Ascending aorta (tissue), 2 donors: ENCODE measurements around the gene SNCAIP. TPM values are rescaled to one million over a fixed set of nuclear protein-coding genes. Genes with fewer than 3 reads are reported as not detected.

ENCODE experiments used
- DNase-seq, 2 donors: peaks; one replicate each; pipeline ENCODE4 v3.0.0-alpha.2; 2019; ENCODE audit warnings: low spot score in 2 of 2
- H3K27ac ChIP-seq, 2 donors: fragments of 200-600 bp; sonication (generic); one replicate each; pipeline ENCODE4 v1.5.1; 2016 to 2017; ENCODE audit warnings: mild to moderate bottlenecking in 1 of 2
- H3K27me3 ChIP-seq: fragments of 200-600 bp; sonication (generic); one replicate; pipeline ENCODE4 v1.5.1; 2017
- H3K36me3 ChIP-seq, 2 donors: fragments of 200-600 bp; sonication (generic); one replicate each; pipeline ENCODE4 v1.5.1; 2016
- H3K4me1 ChIP-seq, 2 donors: fragments of 200-600 bp; sonication (generic); one replicate each; pipeline ENCODE4 v1.5.1; 2016 to 2017; ENCODE audit warnings: mild to moderate bottlenecking in 1 of 2
- H3K4me3 ChIP-seq, 2 donors: fragments of 200-600 bp; sonication (generic); one replicate each; pipeline ENCODE4 v1.5.1; 2016 to 2017; ENCODE audit warnings: mild to moderate bottlenecking in 1 of 2
- H3K9me3 ChIP-seq, 2 donors: fragments of 200-600 bp; sonication (generic); one replicate each; pipeline ENCODE4 v1.5.1; 2016
- intact Hi-C: fragments of 100-400 bp; cut with DNase I; formaldehyde crosslinking; loops from one replicate; pipeline ENCODE4 v1.15.1; 2023
- total RNA-seq: library from RNA; depleted of rRNA; stranded (reverse); fragments of >200 nt; gene quantifications from one replicate; pipeline ENCODE4 v1.1.0, GENCODE V29; 2016
- TF ChIP-seq, protein P1 (sequence below), 3 experiments: fragments of 200-600 bp in 2 of 3; fragments of 450-650 bp in 1 of 3; sonication (generic) in 2 of 3; IDR thresholded peaks; one replicate each; pipeline ENCODE4 v1.5.1; 2016 to 2019; ENCODE audit warnings: antibody characterized with exemption in 3 of 3, mild to moderate bottlenecking in 1 of 3, moderate library complexity in 1 of 3

The SNCAIP gene
- total RNA-seq, 1 donor from 2014 or later: 2.9 TPM

DNA sequence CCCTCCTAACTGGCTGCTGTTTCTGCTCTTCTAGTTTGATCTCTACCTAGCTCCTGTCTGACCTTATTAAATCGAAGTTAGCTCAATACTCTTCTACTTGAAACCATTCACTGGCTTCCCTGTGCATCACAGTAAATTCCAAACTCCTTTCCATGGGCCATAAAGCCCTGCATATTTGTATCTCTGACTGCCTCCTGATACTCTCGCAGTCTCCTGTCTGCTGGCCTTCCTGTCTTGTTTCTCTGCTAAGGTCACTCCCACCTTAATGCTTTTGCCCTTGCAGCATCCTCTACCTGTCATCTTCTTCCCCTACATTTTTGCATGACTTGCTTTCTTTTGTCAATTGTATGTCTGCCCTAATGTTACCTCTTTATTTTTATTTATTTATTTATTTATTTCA, 44.8 kb downstream of the SNCAIP start:
- no peaks in the 10 kb centered on the region for H3K9me3 ChIP-seq
- no peaks in the 10 kb centered on the region for H3K4me1 ChIP-seq
- no peaks in the 10 kb centered on the region for H3K27me3 ChIP-seq
- H3K36me3 ChIP-seq: no peaks in the 10 kb centered on the region
- DNase-seq: no peak
- H3K4me3 ChIP-seq: no peak overlapping the region
- no peak overlapping the region for H3K27ac ChIP-seq
- intact Hi-C loops: no loop called here
- TF ChIP-seq, protein P1, sequence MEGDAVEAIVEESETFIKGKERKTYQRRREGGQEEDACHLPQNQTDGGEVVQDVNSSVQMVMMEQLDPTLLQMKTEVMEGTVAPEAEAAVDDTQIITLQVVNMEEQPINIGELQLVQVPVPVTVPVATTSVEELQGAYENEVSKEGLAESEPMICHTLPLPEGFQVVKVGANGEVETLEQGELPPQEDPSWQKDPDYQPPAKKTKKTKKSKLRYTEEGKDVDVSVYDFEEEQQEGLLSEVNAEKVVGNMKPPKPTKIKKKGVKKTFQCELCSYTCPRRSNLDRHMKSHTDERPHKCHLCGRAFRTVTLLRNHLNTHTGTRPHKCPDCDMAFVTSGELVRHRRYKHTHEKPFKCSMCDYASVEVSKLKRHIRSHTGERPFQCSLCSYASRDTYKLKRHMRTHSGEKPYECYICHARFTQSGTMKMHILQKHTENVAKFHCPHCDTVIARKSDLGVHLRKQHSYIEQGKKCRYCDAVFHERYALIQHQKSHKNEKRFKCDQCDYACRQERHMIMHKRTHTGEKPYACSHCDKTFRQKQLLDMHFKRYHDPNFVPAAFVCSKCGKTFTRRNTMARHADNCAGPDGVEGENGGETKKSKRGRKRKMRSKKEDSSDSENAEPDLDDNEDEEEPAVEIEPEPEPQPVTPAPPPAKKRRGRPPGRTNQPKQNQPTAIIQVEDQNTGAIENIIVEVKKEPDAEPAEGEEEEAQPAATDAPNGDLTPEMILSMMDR (IDR thresholded peaks at IDR 0.05): no peak

DNA sequence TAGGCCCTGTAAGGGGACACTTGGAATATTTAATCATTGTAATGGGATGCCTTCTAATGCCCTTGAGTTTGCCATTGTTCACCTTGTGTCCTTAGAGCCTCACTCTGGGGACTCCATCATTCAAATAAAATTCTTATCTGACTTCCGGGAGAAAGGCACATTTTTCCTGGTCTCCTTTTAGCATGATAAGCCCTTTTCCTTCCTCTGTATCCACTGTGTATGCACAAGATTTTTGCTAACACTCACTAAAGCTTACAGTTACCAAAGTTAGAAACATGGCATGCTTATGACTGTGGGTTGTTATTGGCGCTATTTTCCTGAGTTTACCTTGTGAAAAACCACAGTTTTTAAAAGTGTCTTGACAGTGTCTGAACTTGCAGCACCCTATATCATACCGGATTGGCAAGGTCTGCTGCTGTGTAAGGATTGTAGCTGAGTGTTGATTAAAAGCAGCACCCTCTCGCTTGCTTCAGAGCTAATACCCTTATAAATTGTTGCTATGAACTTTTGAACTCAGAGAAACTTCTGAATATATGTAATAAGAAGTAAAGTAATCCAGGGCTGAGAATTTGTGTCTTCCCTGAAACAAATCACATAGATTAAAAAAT, 46.4 kb downstream of the SNCAIP start:
- intact Hi-C loops: no loop called here
- no peak for DNase-seq
- H3K4me3 ChIP-seq: no peak overlapping the region
- TF ChIP-seq, protein P1 (IDR thresholded peaks at IDR 0.05): no peak
- H3K27ac ChIP-seq: no peak overlapping the region
- no peaks in the 10 kb centered on the region for H3K9me3 ChIP-seq
- no peaks in the 10 kb centered on the region for H3K4me1 ChIP-seq
- H3K27me3 ChIP-seq: no peaks in the 10 kb centered on the region
- H3K36me3 ChIP-seq: no peaks in the 10 kb centered on the region

DNA sequence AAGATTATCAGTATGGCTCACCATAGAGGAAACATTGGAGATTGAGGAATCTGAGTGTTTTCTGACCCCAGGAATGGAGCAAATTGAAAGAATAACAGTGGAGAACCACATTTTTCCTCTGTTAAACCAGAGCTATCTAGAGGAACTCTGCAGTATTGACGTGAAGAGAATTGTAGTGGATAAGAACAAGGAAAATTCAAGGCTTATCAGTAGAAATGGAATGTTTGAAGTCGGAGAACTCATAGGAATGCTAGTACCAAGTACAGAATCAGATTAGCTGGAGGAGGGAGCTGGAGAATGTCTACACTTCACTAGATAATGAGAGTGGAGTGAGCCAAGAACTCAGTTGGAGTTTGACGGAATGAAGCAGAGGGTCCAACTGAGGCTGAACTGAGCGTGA, 50.3 kb downstream of the SNCAIP start:
- no peak overlapping the region for H3K4me3 ChIP-seq
- no peak for DNase-seq
- intact Hi-C loops: no loop called here
- H3K27ac ChIP-seq: no peak overlapping the region
- H3K9me3 ChIP-seq: no peaks in the 10 kb centered on the region
- H3K4me1 ChIP-seq: no peaks in the 10 kb centered on the region
- H3K27me3 ChIP-seq: no peaks in the 10 kb centered on the region
- no peaks in the 10 kb centered on the region for H3K36me3 ChIP-seq
- TF ChIP-seq, protein P1 (IDR thresholded peaks at IDR 0.05): no peak

DNA sequence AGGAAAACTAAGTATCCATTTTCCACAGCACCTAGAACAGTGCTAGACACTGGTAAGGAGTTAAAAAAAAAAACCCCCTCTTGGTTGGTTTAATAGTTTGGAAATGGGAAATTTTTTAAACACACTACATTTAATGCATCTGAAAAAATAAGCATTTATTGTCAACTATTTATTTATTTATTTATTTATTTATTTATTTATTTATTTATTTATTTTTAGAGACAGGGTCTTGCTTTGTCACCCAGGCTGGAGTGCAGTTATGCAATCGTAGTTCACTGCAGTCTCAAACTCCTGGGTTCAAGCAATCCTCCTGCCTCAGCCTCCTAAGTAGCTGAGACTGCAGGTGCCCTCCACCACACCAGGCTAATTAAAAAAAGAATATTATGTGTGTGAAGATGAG, 51.6 kb downstream of the SNCAIP start:
- no peak overlapping the region for H3K4me3 ChIP-seq
- no peaks in the 10 kb centered on the region for H3K36me3 ChIP-seq
- no peak overlapping the region for H3K27ac ChIP-seq
- intact Hi-C loops: no loop called here
- H3K9me3 ChIP-seq: no peaks in the 10 kb centered on the region
- no peaks in the 10 kb centered on the region for H3K27me3 ChIP-seq
- DNase-seq: no peak
- TF ChIP-seq, protein P1 (IDR thresholded peaks at IDR 0.05): no peak
- H3K4me1 ChIP-seq: no peaks in the 10 kb centered on the region

DNA sequence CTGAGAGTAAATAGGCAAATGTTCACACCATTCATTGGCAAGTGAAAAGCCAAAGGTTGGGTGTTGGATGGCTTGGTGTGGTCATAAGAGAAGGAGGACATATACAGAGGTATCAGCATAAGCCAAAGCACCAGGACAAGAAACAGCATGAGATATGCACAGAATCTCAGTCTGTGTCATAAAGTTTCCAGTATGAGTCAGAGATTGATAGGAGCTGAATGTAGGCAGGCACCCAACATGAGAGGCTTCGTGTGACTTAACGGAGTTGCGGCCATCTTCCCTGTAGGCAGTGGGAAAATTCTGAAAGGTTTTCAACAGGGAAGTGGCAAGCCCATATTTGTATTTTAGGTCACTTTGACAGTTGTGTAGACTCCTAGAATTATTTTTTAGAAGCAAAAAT, 54.5 kb downstream of the SNCAIP start:
- no peaks in the 10 kb centered on the region for H3K4me1 ChIP-seq
- no peak overlapping the region for H3K27ac ChIP-seq
- no peak for DNase-seq
- no peak overlapping the region for H3K4me3 ChIP-seq
- H3K27me3 ChIP-seq: no peaks in the 10 kb centered on the region
- TF ChIP-seq, protein P1 (IDR thresholded peaks at IDR 0.05): no peak
- intact Hi-C loops: no loop called here
- H3K36me3 ChIP-seq: no peaks in the 10 kb centered on the region
- H3K9me3 ChIP-seq: no peaks in the 10 kb centered on the region

DNA sequence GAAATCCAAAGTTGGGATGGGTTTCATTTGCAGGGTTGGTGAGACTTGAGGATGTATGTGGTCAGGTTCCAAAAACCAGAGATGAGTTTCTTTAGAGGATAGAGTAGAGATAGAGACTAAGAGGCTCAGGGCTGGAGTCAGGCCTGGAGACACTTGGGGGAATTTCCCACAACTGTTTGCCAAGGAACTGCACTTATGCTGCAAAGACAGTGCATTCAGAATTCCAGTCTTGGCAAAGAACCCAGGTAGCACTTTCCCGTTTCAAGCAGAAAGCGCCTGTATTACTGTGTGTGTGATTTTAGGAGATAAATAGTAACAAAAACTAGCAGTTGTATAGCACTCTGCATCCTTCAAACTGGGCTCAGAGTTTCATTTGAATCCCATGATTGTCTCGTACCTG, 55.4 kb downstream of the SNCAIP start:
- Histone ChIP-seq H3K36me3 (no peaks in the 10 kb centered on the region), H3K4me3 (no peak overlapping the region)
- intact Hi-C loops: no loop called here

More for the DNA sequence above, 55.4 kb downstream of the SNCAIP start:
- DNase-seq: no peak
- TF ChIP-seq, protein P1 (IDR thresholded peaks at IDR 0.05): no peak
- H3K27ac ChIP-seq: no peak overlapping the region
- H3K27me3 ChIP-seq: no peaks in the 10 kb centered on the region
- H3K4me1 ChIP-seq: no peaks in the 10 kb centered on the region
- H3K9me3 ChIP-seq: no peaks in the 10 kb centered on the region
